Upper lobe of right lung (tissue), 1 donor: Measurements from ENCODE around the gene CEP70. TPM values are rescaled to one million over a fixed set of nuclear protein-coding genes. Genes with fewer than 3 reads are reported as not detected.

ENCODE experiments used
- ATAC-seq: fragments of 200-7000 bp; cut with Tn5 transposase; one replicate; pipeline ENCODE4 v1.9.1; 2020; ENCODE audit warnings: mild to moderate bottlenecking, moderate library complexity
- DNase-seq: peaks from one replicate; pipeline ENCODE4 v3.0.0-alpha.2; 2020
- H3K27ac ChIP-seq: fragments of 200-600 bp; one replicate; pipeline ENCODE4 v1.8.0; 2022
- H3K27me3 ChIP-seq: fragments of 200-600 bp; one replicate; pipeline ENCODE4 v1.8.0; 2022; ENCODE audit warnings: mild to moderate bottlenecking
- H3K36me3 ChIP-seq: fragments of 200-600 bp; one replicate; pipeline ENCODE4 v1.8.0; 2022
- H3K4me1 ChIP-seq: fragments of 200-600 bp; one replicate; pipeline ENCODE4 v1.8.0; 2022
- H3K4me3 ChIP-seq: fragments of 200-600 bp; one replicate; pipeline ENCODE4 v1.8.0; 2022; ENCODE audit warnings: mild to moderate bottlenecking
- H3K9me3 ChIP-seq: fragments of 200-600 bp; one replicate; pipeline ENCODE4 v1.8.0; 2022
- CTCF ChIP-seq: fragments of 200-600 bp; IDR thresholded peaks from one replicate; pipeline ENCODE4 v1.8.0; 2022; ENCODE audit warnings: antibody characterized with exemption
- intact Hi-C: fragments of 100-400 bp; cut with DNase I; formaldehyde crosslinking; loops from one replicate; pipeline ENCODE4 v1.11.0; 2022
- total RNA-seq: library from RNA; stranded (reverse); fragmentation: NEBNext Ultra II Directional; extraction: Animal tissue kit (Norgen Biotek cat#: 25700); gene quantifications from one replicate; pipeline ENCODE4 v1.2.1, GENCODE V29; 2021
- donor health status: DM: no; HTN: yes; CAD: no; lungs with severe emphysema.

CEP70 gene
- total RNA-seq, 1 donor from 2014 or later = 46.3 TPM

- H3K27ac ChIP-seq = no peak overlapping the region
- no peak for ATAC-seq
- no peaks in the 10 kb centered on the region for H3K9me3 ChIP-seq
- TF ChIP-seq CTCF = no peak
- no peaks in the 10 kb centered on the region for H3K36me3 ChIP-seq
- H3K4me3 ChIP-seq = no peak overlapping the region
- peak; percentile 42 for DNase-seq
- H3K4me1 ChIP-seq = peaks cover 3% of the 10 kb centered on the region
- intact Hi-C loops = no loop called here
- H3K27me3 ChIP-seq = no peaks in the 10 kb centered on the region
Observed at GRCh38 chr3:138463724-138464490, 130.2 kb downstream of the CEP70 start.

GRCh38 chr3:138461896-138462295 is 132.2 kb downstream of the CEP70 start:
- Histone ChIP-seq H3K27ac (no peak overlapping the region), H3K4me1 (no peaks in the 10 kb centered on the region), H3K9me3 (no peaks in the 10 kb centered on the region), H3K36me3 (no peaks in the 10 kb centered on the region), H3K27me3 (no peaks in the 10 kb centered on the region), H3K4me3 (no peak overlapping the region)
- no peak for ATAC-seq
- TF ChIP-seq CTCF = no peak
- intact Hi-C loops = no loop called here
- DNase-seq = peak; percentile 46

GRCh38 chr3:138461246-138461645 is 132.8 kb downstream of the CEP70 start:
- ATAC-seq (peak; percentile 1), DNase-seq (peak; percentile 57)
- Histone ChIP-seq H3K4me3 (no peak overlapping the region), H3K4me1 (no peaks in the 10 kb centered on the region), H3K27ac (no peak overlapping the region), H3K27me3 (no peaks in the 10 kb centered on the region), H3K9me3 (no peaks in the 10 kb centered on the region), H3K36me3 (no peaks in the 10 kb centered on the region)
- TF ChIP-seq CTCF = no peak
- intact Hi-C loops = no loop called here

- TF ChIP-seq CTCF = no peak
- peak; percentile 57 for DNase-seq
- H3K27me3 ChIP-seq = no peaks in the 10 kb centered on the region
- ATAC-seq = peak; percentile 27
- no peaks in the 10 kb centered on the region for H3K4me1 ChIP-seq
- intact Hi-C loops = no loop called here
- H3K27ac ChIP-seq = no peak overlapping the region
- H3K9me3 ChIP-seq = no peaks in the 10 kb centered on the region
- no peak overlapping the region for H3K4me3 ChIP-seq
- no peaks in the 10 kb centered on the region for H3K36me3 ChIP-seq
Observed at GRCh38 chr3:138460536-138461205, 133.4 kb downstream of the CEP70 start.

- Histone ChIP-seq H3K27ac (no peak overlapping the region), H3K9me3 (no peaks in the 10 kb centered on the region), H3K4me3 (no peak overlapping the region), H3K4me1 (no peaks in the 10 kb centered on the region), H3K27me3 (no peaks in the 10 kb centered on the region), H3K36me3 (no peaks in the 10 kb centered on the region)
- TF ChIP-seq CTCF = no peak
- intact Hi-C loops = no loop called here
- no peak for ATAC-seq
- peak; percentile 53 for DNase-seq
Observed at GRCh38 chr3:138459619-138460535, 134.2 kb downstream of the CEP70 start.
